Esophagus squamous epithelium (tissue), 5 donors: ENCODE measurements around the gene DCDC2C. TPM values are rescaled to one million over a fixed set of nuclear protein-coding genes. Genes with fewer than 3 reads are reported as not detected.

Experiments
- DNase-seq: peaks from one replicate; lab custom pipeline; 2025; lab: John Stamatoyannopoulos, UW
- H3K27ac ChIP-seq, 4 donors: fragments of 200-600 bp; sonication (generic); one replicate each; pipeline ENCODE4 v1.5.1; 2016 to 2019; ENCODE audit warnings: mild to moderate bottlenecking in 1 of 4
- H3K27me3 ChIP-seq, 4 donors: fragments of 200-600 bp; sonication (generic); 1 replicate in 3 of 4; 2 replicates in 1 of 4; pipeline versions ENCODE4 v1.5.1 to v1.6.0; 2017 to 2021; ENCODE audit warnings: antibody characterized with exemption in 1 of 4
- H3K36me3 ChIP-seq, 3 donors: fragments of 200-600 bp; sonication (generic); one replicate each; pipeline ENCODE4 v1.5.1; 2016 to 2019
- H3K4me1 ChIP-seq, 3 donors: fragments of 200-600 bp; sonication (generic); one replicate each; pipeline ENCODE4 v1.5.1; 2017 to 2019
- H3K4me3 ChIP-seq, 4 donors: fragments of 200-600 bp; sonication (generic); 1 replicate in 3 of 4; 2 replicates in 1 of 4; pipeline ENCODE4 v1.5.1; 2016 to 2019; ENCODE audit warnings: mild to moderate bottlenecking in 2 of 4, moderate library complexity in 1 of 4
- H3K9me3 ChIP-seq, 3 donors: fragments of 200-600 bp; sonication (generic); one replicate each; pipeline ENCODE4 v1.5.1; 2016 to 2019
- POLR2A ChIP-seq, 4 donors: fragments of 450-650 bp; IDR thresholded peaks; one replicate each; pipeline ENCODE4 v1.6.1; 2017; ENCODE audit warnings: antibody characterized with exemption in 4 of 4, mild to moderate bottlenecking in 4 of 4, moderate library complexity in 3 of 4
- WGBS, 2 donors: methylation state at CpG; one replicate each; pipeline ENCODE4 v1.1.5; 2018; 5-methylcytosine and 5-hydroxymethylcytosine counted together
- intact Hi-C: fragments of 100-400 bp; cut with DNase I; formaldehyde crosslinking; loops from one replicate; pipeline ENCODE4 v1.15.0; 2022
- total RNA-seq, 4 donors: library from RNA; depleted of rRNA; stranded (reverse); fragments of >200 nt; gene quantifications; one replicate each; pipeline ENCODE4 v1.1.0, GENCODE V29; 2016
- TF ChIP-seq, protein P1 (sequence below), 6 experiments: fragments of 450-650 bp in 4 of 6; fragments of 200-600 bp in 2 of 6; sonication (generic) in 2 of 6; IDR thresholded peaks; one replicate each; pipeline ENCODE4 v1.5.1; 2016 to 2019; ENCODE audit warnings: antibody characterized with exemption in 6 of 6, mild to moderate bottlenecking in 4 of 6, moderate library complexity in 4 of 6
- donor health status: DM: yes; HTN: yes; CAD: no.

The DCDC2C gene
- total RNA-seq, 4 donors from 2014 or later, result not detected

DNA sequence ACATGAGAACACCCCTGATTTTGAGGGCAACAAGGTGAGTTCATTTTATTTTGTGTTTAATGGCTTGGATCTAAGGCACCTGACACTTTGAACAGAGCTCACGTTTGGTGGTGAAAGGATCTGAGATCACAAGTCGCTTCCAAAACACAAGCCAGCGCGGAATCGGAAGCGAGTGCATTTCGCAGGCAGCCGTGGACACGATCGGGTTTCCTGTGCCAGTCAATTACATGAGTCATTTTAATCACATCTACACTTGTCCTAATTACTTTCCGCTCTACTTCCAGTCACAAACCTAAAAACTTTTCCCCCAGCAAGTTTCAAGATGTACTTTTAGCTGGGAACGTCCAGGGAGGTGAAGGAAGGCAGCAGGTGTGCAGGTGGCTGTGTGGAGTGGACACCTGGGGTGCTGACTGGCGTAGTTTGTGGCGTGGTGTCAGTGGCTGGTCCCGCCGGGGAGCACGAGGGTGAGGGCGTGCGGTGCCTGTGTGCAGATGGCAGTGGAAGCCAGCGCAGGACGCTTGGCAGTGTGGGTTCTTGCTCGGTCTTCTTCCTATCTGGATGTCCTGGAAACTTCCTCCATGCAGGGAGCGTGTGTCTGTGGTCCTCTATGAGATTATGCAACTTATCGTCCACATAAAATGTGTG, 75.6 kb downstream of the DCDC2C start:
- Histone ChIP-seq H3K36me3 (no peaks in the 10 kb centered on the region), H3K9me3 (no peaks in the 10 kb centered on the region), H3K27me3 (peaks cover 0 to 30% (median 1%) of the 10 kb centered on the region in 4 donors), H3K27ac (no peak overlapping the region), H3K4me3 (no peak overlapping the region), H3K4me1 (peaks cover 0 to 6% (median 0%) of the 10 kb centered on the region in 3 donors)
- no peak for TF ChIP-seq POLR2A (IDR thresholded peaks at IDR 0.05)
- TF ChIP-seq, protein P1, sequence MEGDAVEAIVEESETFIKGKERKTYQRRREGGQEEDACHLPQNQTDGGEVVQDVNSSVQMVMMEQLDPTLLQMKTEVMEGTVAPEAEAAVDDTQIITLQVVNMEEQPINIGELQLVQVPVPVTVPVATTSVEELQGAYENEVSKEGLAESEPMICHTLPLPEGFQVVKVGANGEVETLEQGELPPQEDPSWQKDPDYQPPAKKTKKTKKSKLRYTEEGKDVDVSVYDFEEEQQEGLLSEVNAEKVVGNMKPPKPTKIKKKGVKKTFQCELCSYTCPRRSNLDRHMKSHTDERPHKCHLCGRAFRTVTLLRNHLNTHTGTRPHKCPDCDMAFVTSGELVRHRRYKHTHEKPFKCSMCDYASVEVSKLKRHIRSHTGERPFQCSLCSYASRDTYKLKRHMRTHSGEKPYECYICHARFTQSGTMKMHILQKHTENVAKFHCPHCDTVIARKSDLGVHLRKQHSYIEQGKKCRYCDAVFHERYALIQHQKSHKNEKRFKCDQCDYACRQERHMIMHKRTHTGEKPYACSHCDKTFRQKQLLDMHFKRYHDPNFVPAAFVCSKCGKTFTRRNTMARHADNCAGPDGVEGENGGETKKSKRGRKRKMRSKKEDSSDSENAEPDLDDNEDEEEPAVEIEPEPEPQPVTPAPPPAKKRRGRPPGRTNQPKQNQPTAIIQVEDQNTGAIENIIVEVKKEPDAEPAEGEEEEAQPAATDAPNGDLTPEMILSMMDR (IDR thresholded peaks at IDR 0.05), result no peak
- intact Hi-C loops, result no loop called here
- 62 to 66% methylated on average over 19 to 21 of the region's 24 CpGs for WGBS, 2 donors
- no peak for DNase-seq

DNA sequence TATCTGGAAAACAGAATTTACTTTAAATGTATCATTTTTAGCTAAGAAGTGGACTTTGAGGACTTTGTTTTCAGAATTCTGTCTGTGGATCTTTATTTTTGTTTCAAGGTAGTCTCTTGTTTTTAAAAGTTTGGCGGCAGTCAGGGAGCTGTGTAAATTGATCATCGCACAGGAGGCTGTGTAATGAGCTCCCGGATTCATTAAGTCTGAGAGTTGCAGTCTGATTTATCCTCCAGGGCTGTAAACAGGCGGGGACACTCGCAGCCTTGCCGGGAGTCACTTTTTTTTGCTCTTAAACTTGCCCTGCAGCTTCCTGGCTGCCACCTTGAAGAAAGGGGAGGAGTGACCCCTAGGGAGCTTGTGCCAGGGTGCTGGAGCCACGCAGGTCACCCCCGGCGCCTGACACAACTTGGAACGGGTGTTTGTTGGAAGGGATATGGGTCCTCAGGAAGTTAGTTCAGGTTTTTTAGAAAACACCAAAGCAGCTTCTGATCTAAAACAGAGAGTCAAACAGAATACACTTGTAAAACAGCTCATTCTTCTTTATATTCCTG, 76.2 kb downstream of the DCDC2C start:
- H3K9me3 ChIP-seq, result no peaks in the 10 kb centered on the region
- no peak for TF ChIP-seq POLR2A (IDR thresholded peaks at IDR 0.05)
- TF ChIP-seq, protein P1 (IDR thresholded peaks at IDR 0.05), result no peak
- H3K4me1 ChIP-seq, result peaks cover 0 to 6% (median 0%) of the 10 kb centered on the region in 3 donors
- H3K4me3 ChIP-seq, result no peak overlapping the region
- DNase-seq, result no peak
- no peak overlapping the region for H3K27ac ChIP-seq
- WGBS, 2 donors, result 30 to 37% methylated on average over 8 to 9 of the region's 10 CpGs
- no peaks in the 10 kb centered on the region for H3K36me3 ChIP-seq
- peaks cover 0 to 30% (median 1%) of the 10 kb centered on the region in 4 donors for H3K27me3 ChIP-seq
- intact Hi-C loops, result no loop called here

DNA sequence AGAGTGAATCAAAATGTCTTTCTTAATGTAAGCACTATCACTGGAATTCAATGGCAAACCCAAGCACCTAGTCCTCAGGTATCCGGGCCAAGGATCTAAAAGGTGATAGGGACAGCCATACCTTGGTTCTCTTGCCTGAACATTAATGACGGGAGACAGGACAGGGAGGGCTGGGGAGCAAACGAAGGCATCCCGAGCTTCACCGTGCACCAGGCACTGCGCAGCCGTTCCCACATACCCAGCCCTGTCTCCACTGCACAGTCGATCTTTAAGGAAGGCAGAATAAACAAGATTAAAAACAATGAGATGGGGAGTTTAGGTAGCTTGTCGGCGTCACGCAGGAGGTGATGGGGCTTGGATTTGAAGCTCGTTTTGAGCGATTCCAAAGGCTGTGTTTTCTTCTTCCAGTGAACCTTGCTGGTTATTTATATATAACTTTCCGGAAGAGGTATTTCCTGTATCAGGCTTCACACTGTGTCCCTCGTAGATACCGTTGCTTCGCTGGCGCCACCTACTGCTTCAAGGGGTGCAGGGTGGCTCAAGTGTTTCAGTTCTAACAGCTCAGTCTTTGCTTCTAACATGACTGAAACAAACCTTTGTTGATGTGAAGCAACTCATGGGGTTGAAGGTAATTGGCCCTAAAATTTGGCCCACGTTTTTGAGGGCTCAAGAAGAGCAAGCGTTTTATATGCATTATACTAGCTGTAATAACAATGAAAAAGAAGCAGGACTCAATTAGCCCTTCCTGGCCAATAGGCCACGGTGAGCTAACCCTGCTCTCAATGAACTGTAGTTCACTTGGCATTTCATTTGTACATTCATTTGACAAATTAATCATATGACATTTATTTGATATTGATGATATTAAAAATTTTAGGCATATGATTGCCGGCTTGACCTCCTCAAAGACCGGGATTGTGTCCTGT, 77.4 kb downstream of the DCDC2C start:
- intact Hi-C loops, result no loop called here
- peaks cover 0 to 30% (median 1%) of the 10 kb centered on the region in 4 donors for H3K27me3 ChIP-seq
- WGBS, 2 donors, result 36 to 51% methylated on average over 22 to 23 of the region's 23 CpGs
- H3K27ac ChIP-seq, result no peak overlapping the region
- peaks cover 0 to 6% (median 0%) of the 10 kb centered on the region in 3 donors for H3K4me1 ChIP-seq
- no peak for DNase-seq
- no peaks in the 10 kb centered on the region for H3K36me3 ChIP-seq
- no peaks in the 10 kb centered on the region for H3K9me3 ChIP-seq
- no peak for TF ChIP-seq POLR2A (IDR thresholded peaks at IDR 0.05)
- TF ChIP-seq, protein P1 (IDR thresholded peaks at IDR 0.05), result peak in 4 of 6 experiments; percentile 24 to 46 (median 36)
- peak overlapping the region in 1 of 4 donors; percentile 33 for H3K4me3 ChIP-seq

DNA sequence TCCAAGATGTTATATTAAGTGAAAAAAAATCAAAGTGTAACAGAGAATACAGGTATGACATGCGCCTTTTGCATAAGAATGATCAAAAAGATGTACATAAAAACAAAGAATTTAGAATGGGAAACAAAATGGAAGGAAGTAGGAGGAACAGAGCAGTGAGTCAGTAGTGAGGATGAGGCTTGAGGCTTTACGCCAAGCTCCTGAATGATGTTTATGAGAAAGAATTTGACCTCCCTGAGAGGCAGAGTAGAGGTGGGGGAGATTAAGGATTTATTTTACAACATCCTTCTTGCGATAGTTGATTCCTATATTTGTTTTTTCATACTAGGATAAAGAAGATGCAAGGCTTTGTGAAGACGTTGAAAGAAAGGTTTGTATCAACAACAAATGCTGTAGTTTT, 81.4 kb downstream of the DCDC2C start:
- intact Hi-C loops, result no loop called here

More for the DNA sequence above, 81.4 kb downstream of the DCDC2C start:
- 58 to 62% methylated on average over 4 of the region's 4 CpGs for WGBS, 2 donors
- DNase-seq, result no peak
- no peak overlapping the region for H3K27ac ChIP-seq
- no peaks in the 10 kb centered on the region for H3K36me3 ChIP-seq
- TF ChIP-seq, protein P1 (IDR thresholded peaks at IDR 0.05), result no peak
- TF ChIP-seq POLR2A (IDR thresholded peaks at IDR 0.05), result no peak
- peaks cover 0 to 6% (median 0%) of the 10 kb centered on the region in 3 donors for H3K4me1 ChIP-seq
- no peak overlapping the region for H3K4me3 ChIP-seq
- no peaks in the 10 kb centered on the region for H3K9me3 ChIP-seq
- H3K27me3 ChIP-seq, result no peaks in the 10 kb centered on the region
